IgD-negative memory B cell (primary cell): ENCODE measurements around the gene GABRE. TPM values are rescaled to one million over a fixed set of nuclear protein-coding genes. Genes with fewer than 3 reads are reported as not detected.
"Not testable (repeated sequence)": the region's sequence is repeated elsewhere in the genome, so short reads cannot be mapped to it uniquely, and the experiment has no call there.

Experiments
- H3K27ac Mint-ChIP-seq, 3 donors: one replicate each; pipeline ENCODE4 v1.8.0; 2020 to 2022; ENCODE audit warnings: mild to moderate bottlenecking in 3 of 3, mixed read lengths in 3 of 3, moderate library complexity in 1 of 3
- H3K27me3 Mint-ChIP-seq: one replicate; pipeline ENCODE4 v1.8.0; 2021; ENCODE audit warnings: mixed read lengths
- H3K36me3 Mint-ChIP-seq: one replicate; pipeline ENCODE4 v1.8.0; 2020; ENCODE audit warnings: mild to moderate bottlenecking, mixed read lengths
- H3K4me1 Mint-ChIP-seq, 3 donors: one replicate each; pipeline ENCODE4 v1.8.0; 2020 to 2022; ENCODE audit warnings: mixed read lengths in 3 of 3, mild to moderate bottlenecking in 1 of 3
- H3K4me3 Mint-ChIP-seq, 4 donors: one replicate each; pipeline ENCODE4 v1.8.0; 2020 to 2022; ENCODE audit warnings: mild to moderate bottlenecking in 4 of 4, mixed read lengths in 4 of 4, moderate library complexity in 3 of 4
- H3K9me3 Mint-ChIP-seq, 3 donors: one replicate each; pipeline ENCODE4 v1.8.0; 2020 to 2021; ENCODE audit warnings: mixed read lengths in 3 of 3, mild to moderate bottlenecking in 1 of 3
- polyA plus RNA-seq: library from polyadenylated mRNA; unstranded; fragments of 300-500 nt; fragmentation: Illumina TruSeq; gene quantifications from one replicate; pipeline ENCODE4 v1.2.3, GENCODE V29; 2021

The GABRE gene
- polyA plus RNA-seq, 1 donor from 2014 or later, result not detected

DNA sequence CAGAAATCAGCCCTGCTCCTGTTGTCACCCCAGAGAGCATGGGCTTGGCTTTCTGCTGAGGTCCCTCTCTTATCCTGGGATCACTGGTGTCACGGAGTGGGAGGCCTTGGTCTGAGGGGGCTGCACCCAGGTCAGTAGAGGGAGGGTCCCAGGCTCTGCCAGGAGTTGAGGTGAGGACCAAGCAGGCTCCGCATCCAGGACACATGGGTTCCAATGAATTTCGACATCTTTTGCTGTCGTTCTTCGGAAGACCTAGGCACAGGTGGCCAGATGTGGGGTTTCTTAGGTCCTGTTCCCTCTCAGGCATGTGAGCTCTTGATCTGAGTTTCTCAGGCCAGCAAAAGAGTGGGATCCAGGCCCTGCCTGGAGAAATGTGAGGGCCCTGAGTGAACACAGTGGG lies 51.8 kb downstream of the GABRE start:
- peaks cover 0 to 2% (median 2%) of the 10 kb centered on the region in 3 donors for H3K9me3 Mint-ChIP-seq
- H3K4me1 Mint-ChIP-seq, result no peaks in the 10 kb centered on the region
- no peak overlapping the region for H3K27ac Mint-ChIP-seq
- no peak overlapping the region for H3K4me3 Mint-ChIP-seq
- no peaks in the 10 kb centered on the region for H3K36me3 Mint-ChIP-seq
- H3K27me3 Mint-ChIP-seq, result no peaks in the 10 kb centered on the region

DNA sequence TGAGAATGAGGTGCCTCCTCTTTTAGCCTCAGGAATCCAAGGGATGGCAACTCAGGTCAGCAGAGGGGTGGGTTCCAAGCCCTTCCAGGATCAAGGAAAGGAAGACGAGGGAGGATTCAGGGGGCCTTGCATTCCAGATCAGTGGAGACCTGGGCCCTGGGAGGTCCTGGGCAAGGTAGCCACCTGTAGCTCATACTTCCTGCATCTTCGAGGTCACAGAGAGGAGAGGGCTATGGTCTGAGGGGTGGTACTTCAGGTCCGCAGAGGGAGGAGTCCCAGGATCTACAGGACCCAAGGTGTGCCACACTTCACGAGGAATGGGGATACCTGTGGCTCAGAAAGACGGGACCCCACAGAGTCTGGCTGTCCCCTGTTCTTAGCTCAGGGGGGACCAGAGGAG lies 52.6 kb downstream of the GABRE start:
- no peaks in the 10 kb centered on the region for H3K36me3 Mint-ChIP-seq
- no peak overlapping the region for H3K27ac Mint-ChIP-seq
- H3K9me3 Mint-ChIP-seq, result peaks cover 0 to 2% (median 2%) of the 10 kb centered on the region in 3 donors
- no peaks in the 10 kb centered on the region for H3K4me1 Mint-ChIP-seq
- no peaks in the 10 kb centered on the region for H3K27me3 Mint-ChIP-seq
- H3K4me3 Mint-ChIP-seq, result no peak overlapping the region

DNA sequence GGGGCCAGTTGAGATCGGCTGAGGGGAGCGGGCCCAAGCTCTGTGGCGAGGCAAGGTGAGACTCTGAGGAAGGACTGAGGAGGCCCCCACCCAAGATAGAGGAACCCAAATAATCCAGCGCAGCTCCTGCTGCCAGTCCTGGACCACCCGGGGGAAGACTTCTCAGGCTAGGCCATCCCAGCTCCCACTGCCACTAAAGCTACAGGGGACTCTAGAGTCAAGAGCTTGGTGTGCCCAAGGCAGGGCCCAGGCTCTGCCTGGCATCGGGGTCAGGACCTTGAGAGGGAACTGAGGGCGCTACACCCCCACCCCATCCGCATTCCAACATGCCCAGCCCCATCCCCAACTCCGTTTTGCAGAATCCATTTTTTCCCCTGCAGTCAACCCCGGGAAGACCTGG lies 53.2 kb downstream of the GABRE start:
- Mint-ChIP-seq H3K4me3 (no peak overlapping the region), H3K9me3 (peaks cover 0 to 2% (median 2%) of the 10 kb centered on the region in 3 donors), H3K27ac (no peak overlapping the region), H3K4me1 (no peaks in the 10 kb centered on the region), H3K36me3 (no peaks in the 10 kb centered on the region), H3K27me3 (no peaks in the 10 kb centered on the region)

DNA sequence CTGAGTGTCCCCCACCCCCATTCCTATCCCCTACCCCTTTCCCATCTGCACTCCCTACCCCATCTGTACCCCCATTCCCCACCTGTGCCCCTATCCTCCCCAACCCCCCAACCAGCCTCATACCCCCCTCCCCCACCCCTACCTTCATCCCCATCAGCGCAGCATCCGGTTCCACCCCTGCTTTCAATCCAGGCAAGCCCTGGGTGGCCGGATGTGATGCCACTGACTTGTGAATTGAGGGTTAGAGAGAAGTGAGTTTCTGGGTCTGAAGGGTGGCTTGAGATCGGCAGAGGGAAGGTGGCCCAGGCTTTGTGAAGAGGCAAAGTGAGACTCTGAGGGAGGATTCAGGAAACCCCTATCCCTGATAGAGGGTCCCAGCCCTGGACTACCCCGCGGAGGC lies 53.9 kb downstream of the GABRE start:
- H3K4me3 Mint-ChIP-seq, result no peak overlapping the region
- peaks cover 0 to 2% (median 2%) of the 10 kb centered on the region in 3 donors for H3K9me3 Mint-ChIP-seq
- H3K27ac Mint-ChIP-seq, result no peak overlapping the region
- H3K27me3 Mint-ChIP-seq, result no peaks in the 10 kb centered on the region
- H3K4me1 Mint-ChIP-seq, result no peaks in the 10 kb centered on the region
- H3K36me3 Mint-ChIP-seq, result no peaks in the 10 kb centered on the region

DNA sequence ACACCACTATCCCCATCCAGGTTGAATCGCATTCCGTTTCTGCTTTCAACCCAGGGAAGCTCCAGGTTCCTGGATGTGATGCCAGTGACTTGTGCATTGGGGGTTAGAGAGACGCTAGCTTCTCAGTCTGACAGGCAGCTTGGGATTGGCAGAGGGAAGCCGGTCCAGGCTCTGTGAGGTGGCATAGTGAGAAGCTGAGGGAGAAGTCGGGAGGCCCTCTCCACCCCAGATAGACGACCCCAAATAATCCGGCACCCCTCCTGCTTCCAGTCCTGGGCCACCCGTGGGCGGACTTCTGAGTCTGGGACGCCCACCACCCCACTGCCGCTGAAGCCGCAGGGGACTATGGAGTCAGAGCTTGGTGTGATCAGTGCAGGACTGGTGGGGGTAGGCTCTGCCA lies 54.4 kb downstream of the GABRE start:
- H3K27ac Mint-ChIP-seq, result no peak overlapping the region
- peaks cover 0 to 2% (median 1%) of the 10 kb centered on the region in 3 donors for H3K9me3 Mint-ChIP-seq
- no peak overlapping the region for H3K4me3 Mint-ChIP-seq
- no peaks in the 10 kb centered on the region for H3K4me1 Mint-ChIP-seq
- no peaks in the 10 kb centered on the region for H3K36me3 Mint-ChIP-seq
- no peaks in the 10 kb centered on the region for H3K27me3 Mint-ChIP-seq

DNA sequence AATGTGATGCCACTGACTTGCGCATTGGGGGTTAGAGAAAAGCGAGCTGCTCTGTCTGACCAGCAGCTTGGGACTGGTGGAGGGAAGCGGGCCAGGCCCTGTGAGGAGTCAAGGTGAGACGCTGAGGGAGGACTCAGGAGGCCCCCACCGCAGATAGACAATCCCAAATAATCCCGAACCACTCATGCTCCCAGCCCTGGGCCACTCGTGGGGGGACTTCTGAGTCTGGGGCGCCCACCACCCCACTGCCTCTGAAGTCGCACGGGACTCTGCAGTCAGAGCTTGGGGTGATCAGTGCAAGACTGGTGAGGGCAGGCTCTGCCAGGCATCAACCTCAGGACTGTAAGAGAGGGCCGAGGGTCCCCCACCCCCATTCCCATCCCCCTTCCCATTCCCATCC lies 54.9 kb downstream of the GABRE start:
- Mint-ChIP-seq H3K4me3 (no peak overlapping the region), H3K27ac (no peak overlapping the region), H3K4me1 (no peaks in the 10 kb centered on the region), H3K9me3 (peaks cover 0 to 2% (median 0%) of the 10 kb centered on the region in 3 donors), H3K27me3 (no peaks in the 10 kb centered on the region), H3K36me3 (no peaks in the 10 kb centered on the region)

DNA sequence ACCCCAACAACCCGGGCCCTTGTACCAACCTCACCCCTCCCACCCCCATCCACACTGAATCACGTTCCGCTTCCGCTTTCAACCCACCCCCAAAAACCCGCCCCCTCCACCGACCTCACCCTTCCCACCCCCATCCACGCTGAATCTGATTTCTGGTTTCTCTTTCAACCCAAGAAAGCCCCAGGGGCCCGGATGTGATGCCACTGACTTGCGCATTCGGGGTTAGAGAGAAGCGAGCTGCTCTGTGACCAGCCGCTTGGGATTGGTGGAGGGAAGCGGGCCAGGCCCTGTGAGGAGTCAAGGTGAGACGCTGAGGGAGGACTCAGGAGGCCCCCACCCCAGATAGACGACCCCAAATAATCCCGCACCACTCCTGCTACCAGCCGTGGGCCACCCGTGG lies 55.7 kb downstream of the GABRE start:
- not testable (repeated sequence) for H3K36me3 Mint-ChIP-seq, H3K4me3 Mint-ChIP-seq, H3K4me1 Mint-ChIP-seq, H3K27me3 Mint-ChIP-seq, H3K27ac Mint-ChIP-seq, H3K9me3 Mint-ChIP-seq

DNA sequence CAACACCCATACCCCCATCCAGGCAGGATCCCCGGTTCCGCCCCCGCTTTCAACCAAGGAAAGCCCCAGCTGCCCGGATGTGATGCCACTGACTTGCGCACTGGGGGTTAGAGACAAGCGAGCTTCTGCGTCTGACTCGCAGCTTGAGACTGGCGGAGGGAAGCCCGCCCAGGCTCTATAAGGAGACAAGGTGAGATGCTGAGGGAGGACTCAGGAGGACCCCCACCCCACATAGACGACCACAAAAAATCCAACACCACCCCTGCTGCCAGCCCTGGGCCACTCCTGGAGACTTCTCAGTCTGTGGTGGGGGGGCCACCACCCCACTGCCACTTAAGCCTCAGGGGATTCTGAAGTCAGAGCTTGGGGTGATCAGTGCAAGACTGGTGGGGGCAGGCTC lies 61.7 kb downstream of the GABRE start, which contains the start of gene MAGEA4:
Gene MAGEA4 (plus strand): TSS at position 110 of the 400 bp plus-strand sequence. CDS start 10,776 bp downstream, outside the sequence.
- no peaks in the 10 kb centered on the region for H3K27me3 Mint-ChIP-seq
- H3K27ac Mint-ChIP-seq, result no peak within 1 kb of the TSS
- no peaks in the 10 kb centered on the region for H3K9me3 Mint-ChIP-seq
- H3K4me3 Mint-ChIP-seq, result no peak within 1 kb of the TSS
- no peaks in the 10 kb centered on the region for H3K36me3 Mint-ChIP-seq
- no peaks in the 10 kb centered on the region for H3K4me1 Mint-ChIP-seq

DNA sequence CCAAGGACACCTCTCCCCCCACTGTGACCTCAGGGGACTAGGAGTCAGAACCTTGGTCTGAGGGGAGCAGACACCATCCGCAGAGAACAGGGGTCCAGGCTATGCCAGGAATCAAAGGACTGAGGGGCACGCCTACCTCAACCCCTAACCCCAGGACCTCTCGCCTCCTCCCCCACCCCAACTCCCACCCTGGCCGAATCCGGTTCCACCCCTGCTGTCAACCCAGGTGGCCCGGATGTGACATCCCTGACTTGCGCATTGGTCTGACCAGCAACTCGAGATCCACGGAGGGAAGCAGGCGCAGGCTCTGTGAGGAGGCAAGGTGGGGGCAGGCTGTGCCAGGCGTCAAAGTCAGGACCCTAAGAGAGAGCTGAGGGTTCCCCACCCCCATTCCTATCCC lies 62.3 kb downstream of the GABRE start:
- no peak overlapping the region for H3K27ac Mint-ChIP-seq
- no peaks in the 10 kb centered on the region for H3K27me3 Mint-ChIP-seq
- no peaks in the 10 kb centered on the region for H3K9me3 Mint-ChIP-seq
- H3K4me3 Mint-ChIP-seq, result no peak overlapping the region
- H3K4me1 Mint-ChIP-seq, result no peaks in the 10 kb centered on the region
- H3K36me3 Mint-ChIP-seq, result no peaks in the 10 kb centered on the region

DNA sequence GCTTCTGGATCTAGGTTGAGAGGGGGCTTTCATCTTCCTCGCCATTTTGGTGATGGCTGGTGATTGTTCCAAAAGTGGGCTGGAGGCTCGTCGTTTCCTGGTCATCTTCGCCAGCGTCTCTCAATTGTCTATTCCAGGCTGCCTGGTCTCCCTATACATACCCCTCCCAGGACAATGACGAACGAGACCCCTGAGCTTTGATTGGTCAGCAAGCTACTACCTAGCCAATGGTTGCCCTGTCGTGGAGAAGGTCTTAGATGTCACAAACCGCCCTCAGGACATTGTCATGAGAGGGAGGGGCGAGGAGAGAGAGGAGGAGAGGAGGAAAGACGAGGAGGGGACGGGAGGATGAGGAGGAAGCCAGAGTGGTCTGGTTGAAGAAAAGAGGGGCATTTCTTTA lies 69.5 kb downstream of the GABRE start:
- H3K4me3 Mint-ChIP-seq, result no peak overlapping the region
- no peaks in the 10 kb centered on the region for H3K36me3 Mint-ChIP-seq
- H3K27me3 Mint-ChIP-seq, result no peaks in the 10 kb centered on the region
- H3K4me1 Mint-ChIP-seq, result no peaks in the 10 kb centered on the region
- H3K9me3 Mint-ChIP-seq, result no peaks in the 10 kb centered on the region
- no peak overlapping the region for H3K27ac Mint-ChIP-seq

Other genes starting within 250 kb of the GABRE start
- gene CNGA2, start 239.9 kb downstream of the GABRE start, polyA plus RNA-seq, result not detected
- not detected for gene MAGEA4, start 61.8 kb downstream of the GABRE start, polyA plus RNA-seq
- not detected for gene MAGEA10, start 163.9 kb upstream of the GABRE start, polyA plus RNA-seq